HUES64 (cell line): Measurements from ENCODE around the gene UBL5.

ENCODE experiments used
- H3K27ac ChIP-seq: 2 replicates; pipeline ENCODE4 v1.7.0; 2013; ENCODE audit warnings: low read depth, low read length, inconsistent platforms
- H3K27me3 ChIP-seq: 2 replicates; pipeline ENCODE4 v1.6.1; 2013; ENCODE audit warnings: mild to moderate bottlenecking, low read length; ENCODE audit not compliant: insufficient read depth
- H3K36me3 ChIP-seq: 2 replicates; pipeline ENCODE4 v1.6.1; 2013; ENCODE audit warnings: mild to moderate bottlenecking, low read length; ENCODE audit not compliant: insufficient read depth
- H3K4me1 ChIP-seq: 2 replicates; pipeline ENCODE4 v1.6.1; 2013; ENCODE audit warnings: mild to moderate bottlenecking, low read length, moderate library complexity; ENCODE audit not compliant: insufficient read depth
- H3K4me3 ChIP-seq: 2 replicates; pipeline ENCODE4 v1.5.1; 2013; ENCODE audit warnings: mild to moderate bottlenecking, low read length, moderate library complexity
- H3K9ac ChIP-seq: 2 replicates; pipeline ENCODE4 v1.6.1; 2013; ENCODE audit warnings: mild to moderate bottlenecking, low read depth, low read length
- H3K9me3 ChIP-seq: 2 replicates; pipeline ENCODE4 v1.6.1; 2013; ENCODE audit warnings: low read depth, low read length; ENCODE audit not compliant: insufficient read depth
- WGBS: fragments of 150-250, 120-280 bp; methylation state at CpG from one replicate; pipeline ENCODE4 v1.1.7; 2013; ENCODE audit warnings: missing lambda C conversion rate; 5-methylcytosine and 5-hydroxymethylcytosine counted together

UBL5 gene

GRCh38 chr19:9791552-9792205 is 36.0 kb upstream of the UBL5 start:
- no peak overlapping the region; the same call in 1 of the 2 replicates for H3K27ac ChIP-seq
- H3K9me3 ChIP-seq, result no peaks in the 10 kb centered on the region
- peak overlapping the region; percentile 74 for H3K4me3 ChIP-seq
- H3K4me1 ChIP-seq, result 0 out of 2 replicates have a peak, but pooled peaks cover 4% of the 10 kb centered on the region
- WGBS, result 1% methylated on average over 40 of the region's 50 CpGs
- no peaks in the 10 kb centered on the region for H3K36me3 ChIP-seq
- no peaks in the 10 kb centered on the region for H3K27me3 ChIP-seq
- no peak overlapping the region for H3K9ac ChIP-seq

- Histone ChIP-seq H3K9ac (peak overlapping the region; percentile 82), H3K9me3 (no peaks in the 10 kb centered on the region), H3K36me3 (no peaks in the 10 kb centered on the region), H3K27ac (peak overlapping the region; percentile 87), H3K4me3 (peak overlapping the region; percentile 74), H3K4me1 (0 out of 2 replicates have a peak, but pooled peaks cover 4% of the 10 kb centered on the region), H3K27me3 (no peaks in the 10 kb centered on the region)
- WGBS, result under 1% methylated on average over 59 of the region's 70 CpGs
These were observed 35.3 kb upstream of the UBL5 start for GRCh38 chr19:9792206-9793070.

GRCh38 chr19:9793071-9793591 is 34.6 kb upstream of the UBL5 start:
- H3K27ac ChIP-seq, result peak overlapping the region; percentile 87

GRCh38 chr19:9796113-9796773 is 31.5 kb upstream of the UBL5 start:
- H3K27me3 ChIP-seq, result no peaks in the 10 kb centered on the region
- no peaks in the 10 kb centered on the region for H3K36me3 ChIP-seq
- H3K4me3 ChIP-seq, result no peak overlapping the region
- no peak overlapping the region for H3K9ac ChIP-seq
- H3K9me3 ChIP-seq, result no peaks in the 10 kb centered on the region
- no peak overlapping the region for H3K27ac ChIP-seq
- H3K4me1 ChIP-seq, result no peaks in the 10 kb centered on the region
- 54% methylated on average over 6 of the region's 6 CpGs for WGBS

More at GRCh38 chr19:9793071-9793591, 34.6 kb upstream of the UBL5 start:
- peak overlapping the region; percentile 69 for H3K4me3 ChIP-seq
- 22% methylated on average over 36 of the region's 36 CpGs for WGBS
- H3K36me3 ChIP-seq, result no peaks in the 10 kb centered on the region
- H3K9ac ChIP-seq, result peak overlapping the region; percentile 82
- 0 out of 2 replicates have a peak, but pooled peaks cover 4% of the 10 kb centered on the region for H3K4me1 ChIP-seq
- no peaks in the 10 kb centered on the region for H3K27me3 ChIP-seq
- H3K9me3 ChIP-seq, result no peaks in the 10 kb centered on the region

GRCh38 chr19:9797871-9798270 is 29.8 kb upstream of the UBL5 start:
- WGBS, result 93% methylated on average over 5 of the region's 5 CpGs
- H3K4me3 ChIP-seq, result no peak overlapping the region
- no peak overlapping the region for H3K9ac ChIP-seq
- H3K9me3 ChIP-seq, result no peaks in the 10 kb centered on the region
- no peaks in the 10 kb centered on the region for H3K27me3 ChIP-seq
- H3K36me3 ChIP-seq, result no peaks in the 10 kb centered on the region
- H3K4me1 ChIP-seq, result no peaks in the 10 kb centered on the region
- H3K27ac ChIP-seq, result no peak overlapping the region

- H3K4me1 ChIP-seq, result no peaks in the 10 kb centered on the region
- no peaks in the 10 kb centered on the region for H3K36me3 ChIP-seq
- H3K9ac ChIP-seq, result no peak overlapping the region
- no peak overlapping the region for H3K4me3 ChIP-seq
- no peak overlapping the region for H3K27ac ChIP-seq
- H3K27me3 ChIP-seq, result no peaks in the 10 kb centered on the region
- no peaks in the 10 kb centered on the region for H3K9me3 ChIP-seq
These were observed 28.6 kb upstream of the UBL5 start for GRCh38 chr19:9799162-9799561.

- Histone ChIP-seq H3K9ac (no peak overlapping the region), H3K36me3 (0 out of 2 replicates have a peak, but pooled peaks cover 3% of the 10 kb centered on the region), H3K4me1 (no peaks in the 10 kb centered on the region), H3K27ac (no peak overlapping the region), H3K4me3 (no peak overlapping the region), H3K9me3 (no peaks in the 10 kb centered on the region), H3K27me3 (no peaks in the 10 kb centered on the region)
- WGBS, result 89% methylated on average over 10 of the region's 10 CpGs
These were observed 25.7 kb upstream of the UBL5 start for GRCh38 chr19:9801976-9802375.

- Histone ChIP-seq H3K36me3 (peaks cover 31% of the 10 kb centered on the region), H3K9ac (no peak overlapping the region), H3K27me3 (no peaks in the 10 kb centered on the region), H3K4me1 (no peaks in the 10 kb centered on the region), H3K9me3 (no peaks in the 10 kb centered on the region), H3K27ac (no peak overlapping the region), H3K4me3 (no peak overlapping the region)
- WGBS, result 96% methylated on average over 3 of the region's 3 CpGs
These were observed 20.9 kb upstream of the UBL5 start for GRCh38 chr19:9806803-9807202.

- Histone ChIP-seq H3K4me1 (no peaks in the 10 kb centered on the region), H3K9me3 (no peaks in the 10 kb centered on the region), H3K4me3 (no peak overlapping the region), H3K36me3 (peaks cover 34% of the 10 kb centered on the region), H3K9ac (no peak overlapping the region), H3K27me3 (no peaks in the 10 kb centered on the region), H3K27ac (no peak overlapping the region)
- WGBS, result 96% methylated on average over 11 of the region's 11 CpGs
These were observed 18.6 kb upstream of the UBL5 start for GRCh38 chr19:9808855-9809824.

GRCh38 chr19:9811139-9811538 is 16.6 kb upstream of the UBL5 start:
- Histone ChIP-seq H3K9ac (no peak overlapping the region), H3K9me3 (peaks cover 4% of the 10 kb centered on the region; the same call in 1 of the 2 replicates), H3K4me1 (no peaks in the 10 kb centered on the region), H3K27ac (no peak overlapping the region), H3K27me3 (no peaks in the 10 kb centered on the region), H3K36me3 (peaks cover 40% of the 10 kb centered on the region), H3K4me3 (no peak overlapping the region)
- 97% methylated on average over 21 of the region's 21 CpGs for WGBS
